NB4 (cell line): ENCODE measurements around the gene TRIP6.

Experiments used
- CTCF ChIP-seq: IDR thresholded peaks from one replicate; pipeline ENCODE4 v1.5.1; 2012; ENCODE audit warnings: low read depth, low read length
- MYC ChIP-seq: IDR thresholded peaks from 2 replicates; pipeline ENCODE4 v1.6.1; 2011; ENCODE audit warnings: low read depth, low read length
- POLR2A ChIP-seq: IDR thresholded peaks from 2 replicates; pipeline ENCODE4 v1.6.1; 2011; ENCODE audit warnings: mild to moderate bottlenecking; ENCODE audit not compliant: insufficient read length; ENCODE audit errors: extremely low read depth
- TF ChIP-seq, protein P1 (sequence below): IDR thresholded peaks from 2 replicates; pipeline ENCODE4 v1.6.1; 2011; ENCODE audit warnings: low read depth, low read length

DNA sequence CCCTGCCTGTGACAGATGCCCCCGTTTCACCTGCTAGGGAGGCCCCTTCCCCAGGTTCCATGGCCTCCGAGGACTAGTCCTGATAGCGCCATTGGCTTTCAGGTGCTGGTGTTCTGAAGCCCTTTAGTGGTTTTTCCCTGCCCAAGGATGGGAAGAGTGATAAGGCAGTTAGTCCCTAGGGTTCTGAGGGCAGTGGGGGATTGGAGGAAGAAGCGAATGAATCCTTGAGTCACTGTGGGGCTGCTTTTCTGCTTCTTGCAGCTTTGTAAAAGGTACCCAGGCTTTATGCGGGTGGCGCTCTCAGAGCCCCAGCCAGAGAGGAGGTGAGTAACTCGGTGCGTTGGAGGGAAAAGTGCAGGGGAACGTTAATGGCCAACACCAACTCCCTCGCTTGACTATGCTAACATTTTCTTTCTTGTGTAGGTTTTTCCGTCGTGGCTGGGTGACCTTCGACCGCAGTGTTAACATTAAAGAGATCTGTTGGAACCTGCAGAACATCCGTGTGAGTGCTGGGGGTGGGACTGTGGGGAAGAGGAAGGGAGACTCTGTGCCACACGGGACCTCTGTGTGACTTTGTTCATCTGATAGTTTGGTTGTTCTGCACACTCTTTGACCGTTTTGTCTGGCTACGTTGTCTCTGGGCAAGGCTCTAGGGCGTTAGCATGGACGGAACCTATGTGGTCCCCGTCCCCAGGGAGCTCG is 18.4 kb downstream of the TRIP6 start:
- no peak for TF ChIP-seq CTCF
- TF ChIP-seq, protein P1, sequence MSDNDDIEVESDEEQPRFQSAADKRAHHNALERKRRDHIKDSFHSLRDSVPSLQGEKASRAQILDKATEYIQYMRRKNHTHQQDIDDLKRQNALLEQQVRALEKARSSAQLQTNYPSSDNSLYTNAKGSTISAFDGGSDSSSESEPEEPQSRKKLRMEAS: no peak
- no peak for TF ChIP-seq POLR2A
- TF ChIP-seq MYC: no peak
